Measurements from ENCODE around the gene HOXD9.

DNA sequence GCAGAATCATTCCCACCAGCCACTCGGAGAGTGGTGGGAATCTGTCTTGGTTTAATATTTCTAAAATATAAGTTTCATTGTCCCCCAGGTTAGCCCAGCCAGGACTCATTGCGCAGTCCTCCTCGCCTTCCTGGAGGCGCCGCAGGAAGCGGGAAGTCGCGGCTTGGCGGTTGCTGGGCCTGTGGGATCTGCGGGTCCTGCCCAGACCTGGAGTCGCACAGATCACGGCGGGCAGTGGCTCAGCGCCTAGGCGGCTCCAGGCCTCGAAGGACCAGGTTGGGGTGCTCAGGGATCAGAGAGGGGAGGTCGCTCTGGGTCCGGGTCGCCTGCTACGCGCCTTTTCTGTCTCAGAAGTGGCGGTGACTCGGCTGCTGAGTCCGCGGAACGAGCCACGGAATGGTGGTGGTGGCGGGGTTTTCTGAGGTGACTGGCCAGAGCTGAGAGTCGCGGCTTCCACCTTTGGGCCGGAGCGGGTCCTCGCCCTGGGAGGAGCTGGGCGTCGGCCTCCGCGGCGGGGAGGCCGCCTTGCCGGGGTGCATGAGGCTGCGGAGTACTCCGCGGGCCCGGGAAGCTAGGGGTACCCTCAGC lies 37.2 kb downstream of the HOXD9 start:
- TF ChIP-seq, protein P1, sequence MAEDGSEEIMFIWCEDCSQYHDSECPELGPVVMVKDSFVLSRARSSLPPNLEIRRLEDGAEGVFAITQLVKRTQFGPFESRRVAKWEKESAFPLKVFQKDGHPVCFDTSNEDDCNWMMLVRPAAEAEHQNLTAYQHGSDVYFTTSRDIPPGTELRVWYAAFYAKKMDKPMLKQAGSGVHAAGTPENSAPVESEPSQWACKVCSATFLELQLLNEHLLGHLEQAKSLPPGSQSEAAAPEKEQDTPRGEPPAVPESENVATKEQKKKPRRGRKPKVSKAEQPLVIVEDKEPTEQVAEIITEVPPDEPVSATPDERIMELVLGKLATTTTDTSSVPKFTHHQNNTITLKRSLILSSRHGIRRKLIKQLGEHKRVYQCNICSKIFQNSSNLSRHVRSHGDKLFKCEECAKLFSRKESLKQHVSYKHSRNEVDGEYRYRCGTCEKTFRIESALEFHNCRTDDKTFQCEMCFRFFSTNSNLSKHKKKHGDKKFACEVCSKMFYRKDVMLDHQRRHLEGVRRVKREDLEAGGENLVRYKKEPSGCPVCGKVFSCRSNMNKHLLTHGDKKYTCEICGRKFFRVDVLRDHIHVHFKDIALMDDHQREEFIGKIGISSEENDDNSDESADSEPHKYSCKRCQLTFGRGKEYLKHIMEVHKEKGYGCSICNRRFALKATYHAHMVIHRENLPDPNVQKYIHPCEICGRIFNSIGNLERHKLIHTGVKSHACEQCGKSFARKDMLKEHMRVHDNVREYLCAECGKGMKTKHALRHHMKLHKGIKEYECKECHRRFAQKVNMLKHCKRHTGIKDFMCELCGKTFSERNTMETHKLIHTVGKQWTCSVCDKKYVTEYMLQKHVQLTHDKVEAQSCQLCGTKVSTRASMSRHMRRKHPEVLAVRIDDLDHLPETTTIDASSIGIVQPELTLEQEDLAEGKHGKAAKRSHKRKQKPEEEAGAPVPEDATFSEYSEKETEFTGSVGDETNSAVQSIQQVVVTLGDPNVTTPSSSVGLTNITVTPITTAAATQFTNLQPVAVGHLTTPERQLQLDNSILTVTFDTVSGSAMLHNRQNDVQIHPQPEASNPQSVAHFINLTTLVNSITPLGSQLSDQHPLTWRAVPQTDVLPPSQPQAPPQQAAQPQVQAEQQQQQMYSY (CRISPR knock-in tag; IDR thresholded peaks at IDR 0.05) = no peak
- TF ChIP-seq, protein P2, sequence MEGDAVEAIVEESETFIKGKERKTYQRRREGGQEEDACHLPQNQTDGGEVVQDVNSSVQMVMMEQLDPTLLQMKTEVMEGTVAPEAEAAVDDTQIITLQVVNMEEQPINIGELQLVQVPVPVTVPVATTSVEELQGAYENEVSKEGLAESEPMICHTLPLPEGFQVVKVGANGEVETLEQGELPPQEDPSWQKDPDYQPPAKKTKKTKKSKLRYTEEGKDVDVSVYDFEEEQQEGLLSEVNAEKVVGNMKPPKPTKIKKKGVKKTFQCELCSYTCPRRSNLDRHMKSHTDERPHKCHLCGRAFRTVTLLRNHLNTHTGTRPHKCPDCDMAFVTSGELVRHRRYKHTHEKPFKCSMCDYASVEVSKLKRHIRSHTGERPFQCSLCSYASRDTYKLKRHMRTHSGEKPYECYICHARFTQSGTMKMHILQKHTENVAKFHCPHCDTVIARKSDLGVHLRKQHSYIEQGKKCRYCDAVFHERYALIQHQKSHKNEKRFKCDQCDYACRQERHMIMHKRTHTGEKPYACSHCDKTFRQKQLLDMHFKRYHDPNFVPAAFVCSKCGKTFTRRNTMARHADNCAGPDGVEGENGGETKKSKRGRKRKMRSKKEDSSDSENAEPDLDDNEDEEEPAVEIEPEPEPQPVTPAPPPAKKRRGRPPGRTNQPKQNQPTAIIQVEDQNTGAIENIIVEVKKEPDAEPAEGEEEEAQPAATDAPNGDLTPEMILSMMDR (IDR thresholded peaks at IDR 0.05) = no peak
- TF ChIP-seq, protein P3, sequence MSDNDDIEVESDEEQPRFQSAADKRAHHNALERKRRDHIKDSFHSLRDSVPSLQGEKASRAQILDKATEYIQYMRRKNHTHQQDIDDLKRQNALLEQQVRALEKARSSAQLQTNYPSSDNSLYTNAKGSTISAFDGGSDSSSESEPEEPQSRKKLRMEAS (CRISPR knock-in tag; IDR thresholded peaks at IDR 0.05) = no peak
- no peak for TF ChIP-seq IRF2 (CRISPR knock-in tag; IDR thresholded peaks at IDR 0.05; ENCODE audit: borderline replicate concordance, low read depth)

Measured in WTC11 (cell line).